ENCODE data around the gene PDGFA. TPM values are rescaled to one million over a fixed set of nuclear protein-coding genes. Genes with fewer than 3 reads are reported as not detected.

Gene PDGFA
- total RNA-seq, 1 donor from 2014 or later, result 78.8 TPM

GRCh38 chr7:464454-465401 lies 54.9 kb downstream of the PDGFA start:
- peak in 1 of 2 experiments; percentile 58 for DNase-seq (ENCODE audit: low spot score in 2 of 2, unreplicated experiment in 2 of 2)
- H3K27ac Mint-ChIP-seq, result peak overlapping the region; percentile 92
- H3K4me3 Mint-ChIP-seq, result peak overlapping the region; percentile 15
- H3K4me1 Mint-ChIP-seq, result peaks cover 46% of the 10 kb centered on the region
- TF ChIP-seq CTCF (IDR thresholded peaks at IDR 0.05; ENCODE audit: unreplicated experiment), result no peak
- no peaks in the 10 kb centered on the region for H3K36me3 Mint-ChIP-seq
- no peaks in the 10 kb centered on the region for H3K27me3 Mint-ChIP-seq (ENCODE audit: low read depth)
- H3K9me3 Mint-ChIP-seq, result peaks cover 12% of the 10 kb centered on the region

- no peak for TF ChIP-seq CTCF (IDR thresholded peaks at IDR 0.05; ENCODE audit: unreplicated experiment)
- H3K4me3 Mint-ChIP-seq, result no peak overlapping the region
- H3K27ac Mint-ChIP-seq, result peak overlapping the region; percentile 69
- peaks cover 41% of the 10 kb centered on the region for H3K4me1 Mint-ChIP-seq
- no peak for DNase-seq (ENCODE audit: low spot score in 2 of 2, unreplicated experiment in 2 of 2)
- H3K36me3 Mint-ChIP-seq, result no peaks in the 10 kb centered on the region
- no peaks in the 10 kb centered on the region for H3K27me3 Mint-ChIP-seq (ENCODE audit: low read depth)
- peaks cover 12% of the 10 kb centered on the region for H3K9me3 Mint-ChIP-seq
Measured at GRCh38 chr7:463817-464453, 55.7 kb downstream of the PDGFA start.

- TF ChIP-seq CTCF (IDR thresholded peaks at IDR 0.05; ENCODE audit: unreplicated experiment), result no peak
- H3K27ac Mint-ChIP-seq, result no peak overlapping the region
- peaks cover 11% of the 10 kb centered on the region for H3K9me3 Mint-ChIP-seq
- H3K27me3 Mint-ChIP-seq (ENCODE audit: low read depth), result no peaks in the 10 kb centered on the region
- no peak for DNase-seq (ENCODE audit: low spot score in 2 of 2, unreplicated experiment in 2 of 2)
- no peaks in the 10 kb centered on the region for H3K36me3 Mint-ChIP-seq
- H3K4me3 Mint-ChIP-seq, result no peak overlapping the region
- H3K4me1 Mint-ChIP-seq, result peaks cover 37% of the 10 kb centered on the region
Measured at GRCh38 chr7:463362-463781, 56.3 kb downstream of the PDGFA start.

GRCh38 chr7:462173-463103 lies 57.2 kb downstream of the PDGFA start:
- Mint-ChIP-seq H3K27ac (no peak overlapping the region), H3K27me3 (ENCODE audit: low read depth) (no peaks in the 10 kb centered on the region), H3K4me3 (no peak overlapping the region), H3K9me3 (peaks cover 2% of the 10 kb centered on the region), H3K4me1 (peaks cover 37% of the 10 kb centered on the region), H3K36me3 (no peaks in the 10 kb centered on the region)
- DNase-seq (ENCODE audit: low spot score in 2 of 2, unreplicated experiment in 2 of 2), result no peak
- TF ChIP-seq CTCF (IDR thresholded peaks at IDR 0.05; ENCODE audit: unreplicated experiment), result no peak

GRCh38 chr7:461453-462172 lies 58.0 kb downstream of the PDGFA start:
- H3K4me1 Mint-ChIP-seq, result peaks cover 37% of the 10 kb centered on the region
- H3K36me3 Mint-ChIP-seq, result no peaks in the 10 kb centered on the region
- no peak overlapping the region for H3K4me3 Mint-ChIP-seq
- DNase-seq (ENCODE audit: low spot score in 2 of 2, unreplicated experiment in 2 of 2), result no peak
- peak overlapping the region; percentile 16 for H3K27ac Mint-ChIP-seq
- H3K9me3 Mint-ChIP-seq, result no peaks in the 10 kb centered on the region
- H3K27me3 Mint-ChIP-seq (ENCODE audit: low read depth), result no peaks in the 10 kb centered on the region
- no peak for TF ChIP-seq CTCF (IDR thresholded peaks at IDR 0.05; ENCODE audit: unreplicated experiment)

All from mesothelial cell of epicardium (in vitro differentiated cells).